Stimulated activated CD4-positive, alpha-beta T cell treated with anti-CD3 and anti-CD28 coated beads, Interleukin-12 subunit alpha, Interleukin-12 subunit beta, amount 100 ng/mL, for 48 hours (primary cell): ENCODE results near the gene ASB3.

Source experiments
- DNase-seq, 3 donors: peaks; one replicate each; pipeline ENCODE4 v3.0.0-alpha.2; 2020; ENCODE audit warnings: low read depth in 2 of 3, low spot score in 1 of 3

The ASB3 gene

GRCh38 chr2:53655256-53655655, 131.5 kb downstream of the ASB3 start:
- no peak for DNase-seq

GRCh38 chr2:53654396-53654795, 132.4 kb downstream of the ASB3 start:
- DNase-seq = no peak

DNA sequence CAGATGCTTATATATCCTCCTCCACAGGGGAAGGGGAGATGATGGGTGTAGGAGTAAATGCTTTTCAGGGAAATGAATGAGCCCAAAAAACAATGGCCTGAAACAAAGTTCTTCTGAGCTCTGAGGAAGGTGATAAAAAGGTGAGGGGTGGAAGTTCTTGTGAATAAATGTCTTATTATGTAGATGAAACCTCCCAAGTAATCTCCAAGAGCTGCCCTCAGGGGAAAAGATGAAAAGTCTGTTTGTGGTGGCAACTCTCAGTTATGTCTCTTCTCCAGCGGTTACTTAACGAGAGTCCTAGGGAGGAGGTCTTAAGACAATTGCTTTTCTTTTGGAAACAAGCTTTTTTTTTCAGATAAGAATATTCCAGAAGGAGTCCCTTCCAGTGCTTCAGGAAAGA, 134.6 kb downstream of the ASB3 start:
- no peak for DNase-seq

DNA sequence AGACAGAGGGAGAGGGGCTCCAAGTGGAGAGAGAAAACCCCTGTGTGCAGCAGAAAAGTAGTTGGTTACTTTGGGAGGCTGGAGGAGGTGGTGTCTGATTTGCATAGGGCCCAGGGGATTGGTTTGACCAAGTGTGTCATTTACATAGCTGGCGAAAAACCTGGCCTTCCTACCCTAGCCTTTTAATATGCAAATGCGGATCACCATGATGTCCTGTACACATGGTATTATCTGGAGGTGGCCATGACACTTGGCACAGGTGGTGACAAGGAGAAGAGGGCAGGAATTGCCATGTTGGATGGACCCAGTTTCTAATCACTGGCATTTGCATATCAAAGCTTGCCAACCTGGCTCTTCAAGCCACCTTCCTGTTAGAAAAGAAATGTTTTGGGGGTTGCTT, 140.0 kb downstream of the ASB3 start:
- no peak for DNase-seq

DNA sequence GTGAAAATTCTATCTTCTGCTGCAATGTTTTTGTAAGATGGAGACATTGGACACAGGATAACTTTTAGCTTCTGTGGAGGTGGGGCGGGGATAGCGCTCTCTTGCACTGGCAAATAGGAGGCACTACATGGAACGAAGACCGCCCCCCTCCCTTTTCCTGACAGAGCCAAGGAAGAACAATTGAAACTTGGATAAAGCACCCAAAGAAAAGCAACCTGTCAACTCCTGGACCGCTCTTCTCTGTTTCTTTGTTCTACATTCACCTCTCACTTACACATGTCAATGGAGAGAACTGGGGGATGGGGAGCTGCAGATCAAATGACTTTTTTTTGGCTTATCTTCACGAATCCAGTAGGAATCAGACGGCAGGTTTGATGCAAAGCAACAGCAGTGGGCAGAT, 145.5 kb downstream of the ASB3 start:
- DNase-seq = no peak

- no peak for DNase-seq
Measured at GRCh38 chr2:53640466-53640865, 146.3 kb downstream of the ASB3 start.

DNA sequence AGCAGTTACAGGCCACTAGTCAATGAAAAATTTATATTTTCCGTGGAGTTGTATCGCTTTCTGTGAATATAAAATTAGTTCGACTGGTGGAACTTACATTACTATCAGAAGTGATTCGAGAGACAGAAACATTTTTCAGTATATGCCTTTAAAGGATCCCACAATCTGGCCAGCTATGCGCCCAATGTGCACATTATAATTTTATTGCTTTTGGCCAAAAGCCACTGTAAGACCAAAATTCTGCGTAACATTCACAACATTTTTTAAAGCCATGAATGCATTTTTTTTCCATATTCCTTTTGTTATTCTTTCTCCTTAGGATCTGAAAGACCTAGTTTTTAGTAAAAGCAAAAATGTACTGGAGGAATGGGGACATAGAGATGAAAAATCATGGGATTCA, 150.2 kb downstream of the ASB3 start:
- DNase-seq = no peak

DNA sequence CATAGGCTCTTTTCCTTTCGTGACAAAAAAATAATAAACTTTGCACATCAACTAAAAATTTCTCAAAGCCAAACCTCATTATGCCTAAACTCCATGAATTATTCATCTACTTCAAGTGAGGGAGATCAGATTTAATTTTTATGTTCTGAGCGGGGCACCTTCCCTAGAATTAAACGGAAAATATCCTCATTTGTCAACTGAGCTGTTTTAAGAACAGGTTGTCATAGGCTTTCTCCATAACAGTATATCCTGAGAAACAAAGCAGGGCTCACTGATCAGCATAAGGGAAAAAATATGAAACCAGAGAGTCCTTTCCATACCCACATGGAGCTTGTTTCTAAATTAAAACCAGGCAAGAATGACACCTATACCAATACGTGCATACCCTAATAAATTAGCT, 150.6 kb downstream of the ASB3 start:
- DNase-seq = no peak

GRCh38 chr2:53635694-53636093, 151.1 kb downstream of the ASB3 start:
- no peak for DNase-seq

- no peak for DNase-seq
Measured at GRCh38 chr2:53633441-53633840, 153.3 kb downstream of the ASB3 start.

DNA sequence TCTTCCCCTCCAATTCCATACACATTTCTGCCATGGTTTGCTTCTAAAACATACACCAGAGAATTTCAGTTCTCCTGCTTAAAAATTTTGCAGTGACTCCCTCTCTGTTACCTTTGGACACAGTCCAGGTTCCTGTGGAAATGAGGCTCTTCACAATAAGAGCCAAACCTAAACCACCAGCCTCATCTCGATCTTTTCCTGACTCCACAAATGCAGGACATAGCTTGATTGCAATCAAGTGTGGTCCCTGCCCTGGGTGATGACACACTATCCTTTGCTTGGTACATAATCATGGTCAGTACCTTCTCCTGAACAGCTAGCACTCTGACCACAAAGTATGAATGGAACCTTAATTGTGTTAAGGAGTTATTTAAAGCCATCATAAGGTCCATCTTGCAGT, 154.0 kb downstream of the ASB3 start:
- DNase-seq = no peak

DNA sequence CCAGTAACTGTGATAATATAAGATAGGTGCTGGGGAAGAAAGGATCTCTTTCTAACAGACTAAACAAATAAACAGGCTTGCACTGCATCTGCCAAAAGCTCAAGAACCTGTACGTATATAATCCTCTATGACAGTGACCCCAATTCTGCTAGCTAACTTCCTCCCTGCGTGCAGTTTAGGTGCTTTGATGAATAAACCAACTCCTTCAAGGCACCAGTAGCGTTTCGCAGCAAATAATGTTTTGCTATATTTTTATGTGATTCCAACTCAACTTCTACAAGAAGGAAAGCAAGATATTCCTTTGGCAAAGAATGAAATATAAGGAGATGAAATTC, 154.7 kb downstream of the ASB3 start:
- no peak for DNase-seq

- no peak for DNase-seq
Measured at GRCh38 chr2:53631313-53632125, 155.2 kb downstream of the ASB3 start.

DNA sequence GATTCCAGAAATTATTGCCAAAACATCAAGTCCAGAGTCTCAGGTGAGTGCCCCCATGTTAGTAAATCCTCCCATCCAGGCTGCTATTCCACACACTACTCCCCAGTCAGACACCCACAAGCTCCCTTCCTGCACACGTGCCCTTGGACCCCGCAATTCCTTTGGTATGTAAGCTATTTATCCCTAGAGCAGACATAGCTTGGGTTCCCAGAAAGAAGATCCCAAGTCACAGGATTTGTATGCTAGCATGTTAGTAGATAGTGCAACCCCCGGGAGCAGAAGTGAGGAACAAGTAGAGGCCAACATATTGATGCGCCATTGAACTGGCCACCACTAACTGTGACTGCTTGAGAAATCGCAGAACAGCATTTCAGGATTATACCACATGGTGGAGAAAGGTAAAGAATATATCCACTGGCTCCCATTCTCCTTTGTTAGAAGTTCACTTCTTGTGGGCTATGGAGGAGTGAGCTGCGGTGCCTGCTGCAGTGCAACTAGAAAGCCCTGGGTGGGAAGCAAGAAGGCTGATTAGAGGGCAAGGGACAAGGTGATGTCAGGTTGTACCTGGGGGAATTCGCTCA, 156.6 kb downstream of the ASB3 start:
- no peak for DNase-seq

DNA sequence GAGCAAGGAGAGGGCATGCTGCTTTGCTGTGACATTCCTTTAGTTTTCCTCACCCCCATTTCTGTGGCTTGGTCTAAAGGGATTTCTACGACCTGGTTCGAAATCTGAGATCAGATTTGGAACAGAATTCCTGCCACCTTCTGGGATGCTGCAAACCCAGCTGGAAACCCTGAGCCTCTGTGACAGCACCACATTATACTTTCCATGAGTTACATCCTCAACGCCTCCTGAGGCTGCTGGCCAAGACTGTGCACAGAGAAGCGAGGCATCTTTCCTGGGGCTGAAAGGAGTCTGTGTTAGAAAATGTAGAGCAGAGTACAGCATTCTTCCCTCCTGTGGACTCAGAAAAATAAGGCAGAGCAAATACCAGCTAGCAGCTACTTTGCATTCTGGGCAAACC, 157.3 kb downstream of the ASB3 start:
- no peak for DNase-seq

DNA sequence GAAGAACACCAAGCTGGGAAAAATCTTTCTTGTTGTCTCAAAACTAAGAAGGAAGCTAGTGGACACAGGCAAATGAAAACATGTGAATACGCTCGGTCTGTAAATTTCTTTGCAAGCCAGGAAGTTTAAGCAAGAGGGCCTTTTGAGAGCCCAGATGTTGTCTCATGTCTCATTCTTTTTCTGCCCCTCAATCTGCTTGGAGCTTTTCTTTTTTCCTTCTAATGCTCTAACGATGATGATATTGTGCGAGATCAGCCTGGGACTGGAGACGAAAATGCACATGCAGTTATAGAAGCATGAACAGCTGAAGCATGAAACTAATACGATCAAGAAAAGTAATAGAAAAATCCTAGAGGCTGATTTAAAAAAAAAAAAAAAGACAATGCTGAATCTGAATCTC, 157.8 kb downstream of the ASB3 start:
- DNase-seq = no peak

DNA sequence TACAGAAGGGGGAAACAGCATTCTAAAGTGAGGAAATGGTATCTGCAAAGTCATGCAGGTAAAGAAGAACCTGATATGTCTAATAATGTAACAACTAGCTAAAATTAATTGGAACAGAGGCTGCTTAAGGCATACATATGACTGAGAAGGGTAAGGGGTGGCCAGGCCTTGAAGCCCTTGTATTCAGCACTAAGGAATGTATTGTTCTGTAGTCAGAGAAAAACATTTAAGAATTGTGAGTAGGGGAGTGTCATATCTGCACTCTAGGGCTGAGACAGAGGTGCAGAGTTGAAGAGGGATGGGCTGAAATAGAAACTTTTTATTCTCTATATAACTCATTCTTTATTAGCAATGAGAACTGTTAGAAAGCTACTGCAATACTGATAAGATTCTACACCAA, 164.6 kb downstream of the ASB3 start:
- no peak for DNase-seq

DNA sequence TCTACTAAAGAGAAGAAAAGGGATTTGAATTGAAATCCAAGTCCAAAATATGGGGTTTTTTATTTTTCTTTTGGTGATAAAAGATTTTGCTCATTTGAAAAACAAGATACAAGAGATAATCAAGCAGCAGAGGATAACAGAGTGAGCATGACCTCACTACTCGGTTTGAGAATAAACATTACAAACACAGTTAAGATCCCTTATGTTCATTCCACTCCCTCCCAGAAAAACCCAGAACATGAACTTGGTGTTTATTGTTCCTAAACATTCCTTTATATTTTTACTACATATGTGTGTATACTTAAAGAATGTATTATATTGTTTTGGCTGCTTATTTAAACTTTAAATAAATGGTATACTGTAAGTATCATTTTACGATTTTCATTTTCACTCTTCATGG, 165.8 kb downstream of the ASB3 start:
- no peak for DNase-seq
